OCI-LY1 (cell line): ENCODE results near the gene ZNF224.

Experiments used
- EZH2 ChIP-seq: fragments of 200-600 bp; sonication (generic), shearing (Covaris generic); IDR thresholded peaks from 2 replicates; pipeline ENCODE4 v1.8.0; 2017; ENCODE audit warnings: borderline replicate concordance, mixed run types, mild to moderate bottlenecking, antibody characterized with exemption, low read length, moderate library complexity, mixed read lengths
- TF ChIP-seq, protein P1 (sequence below): fragments of 200-600 bp; sonication (generic), shearing (Covaris generic); IDR thresholded peaks from 2 replicates; pipeline ENCODE4 v1.5.1; 2017; ENCODE audit warnings: mild to moderate bottlenecking, antibody characterized with exemption, low read length, moderate library complexity, mixed read lengths

DNA sequence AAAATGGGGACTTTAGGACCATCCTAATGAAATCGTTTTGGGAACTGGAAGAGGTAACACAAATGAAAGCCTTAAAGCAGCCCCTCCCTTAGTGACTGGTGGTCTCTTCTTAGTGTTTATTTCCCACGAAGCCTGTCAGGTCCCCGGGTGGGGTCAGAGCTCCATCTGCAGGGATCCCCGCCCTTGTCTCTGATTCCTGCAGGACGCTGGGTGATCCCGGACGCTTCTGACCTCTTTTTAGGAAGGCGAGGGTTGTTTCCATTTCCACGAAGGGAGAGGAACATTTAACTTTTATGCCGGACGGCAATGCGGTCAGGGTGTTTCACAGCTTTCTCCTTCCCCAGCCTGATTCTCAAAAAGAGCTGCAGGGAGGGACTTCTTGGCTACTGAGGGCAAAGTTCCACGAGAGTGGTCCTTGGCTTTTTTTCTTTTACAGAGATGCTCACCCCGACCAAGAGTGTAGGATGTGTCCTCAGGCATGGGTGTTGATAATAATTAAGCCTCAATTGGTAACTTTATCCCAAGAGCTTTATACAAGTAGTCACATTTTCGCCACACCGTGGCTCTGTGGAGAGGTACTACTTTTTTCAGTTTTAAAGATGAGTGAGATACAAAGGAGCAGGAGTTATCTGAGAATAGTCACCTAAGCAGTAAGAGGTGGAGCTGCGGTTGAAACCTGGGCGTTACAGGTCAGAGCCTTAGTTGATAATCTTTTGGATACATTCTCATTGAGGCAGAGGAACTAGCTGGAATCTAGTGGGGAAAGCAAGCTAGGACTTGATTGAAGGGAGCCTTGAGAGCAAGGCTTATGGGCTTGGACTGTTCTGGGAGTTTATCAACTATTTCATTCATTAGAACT lies 21.4 kb upstream of the ZNF224 start:
- TF ChIP-seq, protein P1, sequence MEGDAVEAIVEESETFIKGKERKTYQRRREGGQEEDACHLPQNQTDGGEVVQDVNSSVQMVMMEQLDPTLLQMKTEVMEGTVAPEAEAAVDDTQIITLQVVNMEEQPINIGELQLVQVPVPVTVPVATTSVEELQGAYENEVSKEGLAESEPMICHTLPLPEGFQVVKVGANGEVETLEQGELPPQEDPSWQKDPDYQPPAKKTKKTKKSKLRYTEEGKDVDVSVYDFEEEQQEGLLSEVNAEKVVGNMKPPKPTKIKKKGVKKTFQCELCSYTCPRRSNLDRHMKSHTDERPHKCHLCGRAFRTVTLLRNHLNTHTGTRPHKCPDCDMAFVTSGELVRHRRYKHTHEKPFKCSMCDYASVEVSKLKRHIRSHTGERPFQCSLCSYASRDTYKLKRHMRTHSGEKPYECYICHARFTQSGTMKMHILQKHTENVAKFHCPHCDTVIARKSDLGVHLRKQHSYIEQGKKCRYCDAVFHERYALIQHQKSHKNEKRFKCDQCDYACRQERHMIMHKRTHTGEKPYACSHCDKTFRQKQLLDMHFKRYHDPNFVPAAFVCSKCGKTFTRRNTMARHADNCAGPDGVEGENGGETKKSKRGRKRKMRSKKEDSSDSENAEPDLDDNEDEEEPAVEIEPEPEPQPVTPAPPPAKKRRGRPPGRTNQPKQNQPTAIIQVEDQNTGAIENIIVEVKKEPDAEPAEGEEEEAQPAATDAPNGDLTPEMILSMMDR: no peak
- no peak for TF ChIP-seq EZH2
